ENCODE data around the gene GHRH. TPM values are rescaled to one million over a fixed set of nuclear protein-coding genes. Genes with fewer than 3 reads are reported as not detected.

GHRH gene
- total RNA-seq, 1 donor from 2014 or later, result not detected

DNA sequence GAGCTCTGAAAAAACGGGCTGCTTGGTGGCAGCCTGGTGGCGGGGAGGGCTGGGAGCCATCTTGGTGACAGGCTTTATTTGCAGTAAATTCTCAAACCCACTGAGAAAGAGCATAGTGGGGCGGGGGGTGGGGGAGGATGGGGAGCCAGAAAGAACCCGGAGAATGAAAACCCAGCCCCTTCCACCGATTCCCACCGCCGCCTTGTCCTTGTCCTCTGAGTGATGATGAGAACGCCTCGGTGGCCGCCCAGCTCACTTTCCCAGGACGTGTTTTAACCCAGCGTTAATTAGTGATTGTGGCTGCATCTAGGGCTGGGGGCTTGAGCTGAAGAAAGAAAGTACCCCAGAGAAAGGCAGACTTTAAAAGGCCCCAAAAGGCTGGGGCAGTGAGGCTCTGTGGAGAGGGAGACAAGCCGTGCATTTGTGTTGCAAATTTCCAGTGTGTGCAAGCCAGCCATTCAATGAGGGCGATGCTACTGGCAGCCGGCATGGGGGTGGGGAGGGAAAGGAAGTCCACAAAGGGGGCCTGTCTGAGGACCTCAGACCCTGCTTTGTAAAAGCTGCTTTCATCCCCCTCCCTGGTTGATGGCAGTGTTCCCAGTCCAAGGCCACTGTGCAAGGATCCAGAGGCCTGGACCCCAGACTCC, 6.2 kb upstream of the GHRH start:
- ATAC-seq, result no peak
- DNase-seq (ENCODE audit: low spot score), result no peak
- intact Hi-C loops (cut with DNase I), result loop anchor here (5.0 kb wide), 1 partner anchor 270 kb away; no protein-coding TSS in a partner anchor

DNA sequence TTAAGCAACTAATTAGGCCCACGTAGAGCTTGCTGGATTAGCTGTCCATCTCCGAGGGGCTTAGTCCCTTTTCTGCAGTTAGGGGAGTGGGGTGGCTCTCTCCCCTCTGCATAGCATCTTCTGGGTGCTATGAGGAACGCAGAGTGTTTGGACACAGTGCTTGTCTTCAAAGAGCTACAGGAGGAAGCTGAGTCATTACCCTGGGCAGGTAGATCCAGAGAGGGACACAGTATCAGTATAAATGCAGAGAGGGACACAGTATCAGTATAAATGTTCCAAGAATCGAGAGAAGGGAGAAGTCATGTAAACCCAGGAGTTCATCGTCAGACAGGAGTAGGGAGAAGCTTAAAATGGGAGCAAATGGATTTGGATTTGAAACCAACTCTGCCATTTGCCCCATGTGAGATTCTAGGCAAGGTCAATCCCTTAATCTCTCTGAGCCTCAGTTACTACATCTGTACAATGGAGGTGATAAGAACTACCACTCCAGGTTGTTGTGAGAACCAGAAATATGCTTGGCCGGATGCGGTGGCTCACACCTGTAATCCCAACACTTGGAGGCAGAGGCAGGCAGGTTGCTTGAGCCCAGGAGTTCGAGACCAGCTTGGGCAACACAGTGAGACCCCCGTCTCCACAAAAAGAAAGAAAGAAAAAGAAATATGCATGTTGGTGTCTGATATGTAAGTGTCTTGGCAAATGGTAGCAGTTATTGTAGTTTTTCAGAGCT, 5.5 kb upstream of the GHRH start:
- ATAC-seq, result no peak
- intact Hi-C loops (cut with DNase I), result loop anchor here (5.0 kb wide), 1 partner anchor 270 kb away; no protein-coding TSS in a partner anchor
- no peak for DNase-seq (ENCODE audit: low spot score)

- ATAC-seq (no peak), DNase-seq (ENCODE audit: low spot score) (no peak)
- intact Hi-C loops (cut with DNase I), result loop anchor here (5.0 kb wide), 1 partner anchor 272 kb away; no protein-coding TSS in a partner anchor
Measured at GRCh38 chr20:37265152-37265551, 3.5 kb upstream of the GHRH start.

DNA sequence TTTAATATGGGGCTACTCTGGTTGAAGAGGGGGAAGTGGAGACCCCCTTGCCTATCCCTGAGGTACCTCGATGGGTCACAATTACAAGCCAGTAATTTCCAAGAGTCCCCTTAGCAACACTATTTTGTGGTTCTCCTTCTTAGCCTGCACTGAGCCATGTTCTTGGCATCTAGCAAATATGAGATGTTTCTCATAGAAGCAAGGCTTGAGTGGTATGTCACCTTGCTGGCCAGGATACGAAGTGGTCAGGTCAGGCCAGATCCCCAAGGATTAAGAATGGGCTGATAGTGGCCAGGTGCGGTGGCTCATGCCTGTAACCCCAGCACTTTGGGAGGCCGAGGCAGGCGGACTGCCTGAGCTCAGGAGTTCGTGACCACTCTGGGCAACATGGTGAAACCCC, 2.1 kb upstream of the GHRH start:
- no peak for ATAC-seq
- DNase-seq (ENCODE audit: low spot score), result no peak
- intact Hi-C loops (cut with DNase I), result no loop called here

GRCh38 chr20:37262505-37262904, 891 bp upstream of the GHRH start:
- intact Hi-C loops (cut with DNase I), result no loop called here
- ATAC-seq (no peak), DNase-seq (ENCODE audit: low spot score) (no peak)

- DNase-seq (ENCODE audit: low spot score) (no peak), ATAC-seq (no peak)
- intact Hi-C loops (cut with DNase I), result no loop called here
Measured at GRCh38 chr20:37260923-37261322, 691 bp downstream of the GHRH start.

DNA sequence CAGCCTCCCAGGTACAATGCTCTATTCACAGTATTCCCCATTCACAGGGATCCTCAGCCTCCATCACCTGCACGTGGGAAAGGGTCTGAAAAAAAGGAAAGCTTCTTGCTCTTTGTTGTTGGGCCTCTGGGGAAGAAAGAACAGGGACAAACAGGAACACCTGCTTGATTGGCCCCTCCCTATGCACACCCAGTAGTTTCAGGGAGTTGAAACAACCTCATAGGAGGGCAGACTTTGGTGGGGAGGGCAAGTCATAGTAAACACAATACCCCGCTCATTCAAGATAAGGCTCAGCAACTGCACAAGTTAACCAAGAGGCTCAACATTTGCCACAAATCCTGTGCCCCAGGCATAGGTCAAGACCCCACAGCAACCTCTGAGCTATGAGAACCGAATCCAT, 1.7 kb downstream of the GHRH start:
- intact Hi-C loops (cut with DNase I), result no loop called here
- ATAC-seq (no peak), DNase-seq (ENCODE audit: low spot score) (no peak)

GRCh38 chr20:37259031-37259430, 2.6 kb downstream of the GHRH start:
- intact Hi-C loops (cut with DNase I), result no loop called here
- ATAC-seq (no peak), DNase-seq (ENCODE audit: low spot score) (no peak)

DNA sequence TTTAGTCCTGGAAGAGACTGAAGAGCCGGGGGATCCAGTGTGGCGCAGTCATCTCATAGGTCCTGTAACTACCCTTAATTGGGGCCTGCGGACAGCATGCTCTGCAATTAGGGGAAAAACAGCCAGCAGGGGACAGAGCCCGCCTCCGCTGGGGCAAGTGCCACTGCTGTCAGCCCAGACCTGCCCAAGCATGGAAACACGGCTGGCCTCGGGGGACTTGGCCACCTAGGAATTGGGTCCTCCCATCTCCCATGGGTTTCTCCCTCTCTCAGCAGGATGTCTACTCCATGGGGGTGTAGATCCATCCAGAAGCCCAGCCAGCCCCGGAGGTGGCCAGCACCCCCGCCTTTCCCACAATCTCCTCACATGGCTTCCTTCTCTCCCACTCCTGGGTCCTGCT, 3.6 kb downstream of the GHRH start:
- intact Hi-C loops (cut with DNase I), result no loop called here
- DNase-seq (ENCODE audit: low spot score), result no peak

DNA sequence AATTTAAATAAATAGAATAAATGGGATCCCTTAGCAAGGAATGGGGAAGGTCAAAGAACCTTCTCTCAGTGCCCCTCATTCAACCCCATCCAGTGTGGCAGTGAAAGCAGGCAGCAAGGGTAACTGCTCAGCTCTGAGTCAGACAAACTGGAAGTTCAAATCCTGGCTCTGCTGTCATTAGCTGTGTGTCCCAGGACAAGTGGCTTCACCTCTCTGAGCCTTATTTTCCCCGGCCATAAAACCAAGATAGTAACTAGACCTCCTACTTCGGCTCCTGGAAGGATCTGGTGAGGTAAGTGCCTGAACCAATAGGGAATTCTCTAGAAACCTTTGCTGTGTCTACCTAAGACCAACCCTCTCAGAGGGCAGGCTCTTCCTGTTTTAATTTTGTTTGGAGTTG, 4.1 kb downstream of the GHRH start:
- intact Hi-C loops (cut with DNase I), result no loop called here
- no peak for DNase-seq (ENCODE audit: low spot score)
- ATAC-seq, result no peak

More for the DNA sequence above, 3.6 kb downstream of the GHRH start:
- no peak for ATAC-seq

GRCh38 chr20:37256286-37256685, 5.3 kb downstream of the GHRH start:
- no peak for ATAC-seq
- intact Hi-C loops (cut with DNase I), result no loop called here
- DNase-seq (ENCODE audit: low spot score), result no peak

- intact Hi-C loops (cut with DNase I), result no loop called here
- no peak for ATAC-seq
- DNase-seq (ENCODE audit: low spot score), result no peak
Measured at GRCh38 chr20:37254114-37254878, 7.3 kb downstream of the GHRH start.

- ATAC-seq (no peak), DNase-seq (ENCODE audit: low spot score) (no peak)
- intact Hi-C loops (cut with DNase I), result no loop called here
Measured at GRCh38 chr20:37253087-37253486, 8.5 kb downstream of the GHRH start.

GRCh38 chr20:37251825-37252477, 9.7 kb downstream of the GHRH start:
- DNase-seq (ENCODE audit: low spot score), result no peak
- peak; percentile 30 for ATAC-seq
- intact Hi-C loops (cut with DNase I), result loop anchor here (1.0 kb wide), 1 partner anchor 250 kb away; no protein-coding TSS in a partner anchor

DNA sequence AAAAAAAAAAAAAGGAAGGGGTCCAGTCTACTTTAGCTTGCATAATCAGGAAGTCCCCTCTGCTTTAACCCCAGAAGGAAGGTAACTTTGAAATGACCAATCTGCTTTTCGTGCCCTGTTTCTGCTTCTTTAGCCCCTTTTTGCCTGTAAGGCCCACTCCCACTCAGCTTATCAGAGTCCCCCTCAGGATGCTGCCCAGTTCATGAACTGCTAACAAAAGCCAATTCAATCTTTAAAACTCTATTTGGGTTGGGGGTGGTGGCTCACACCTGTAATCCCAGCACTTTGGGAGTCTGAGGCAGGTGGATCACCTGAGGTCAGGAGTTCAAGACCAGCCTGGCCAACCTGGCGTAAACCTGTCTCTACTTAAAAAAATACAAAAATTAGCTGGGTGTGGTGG, 12.3 kb downstream of the GHRH start:
- ATAC-seq (no peak), DNase-seq (ENCODE audit: low spot score) (no peak)
- intact Hi-C loops (cut with DNase I), result no loop called here

DNA sequence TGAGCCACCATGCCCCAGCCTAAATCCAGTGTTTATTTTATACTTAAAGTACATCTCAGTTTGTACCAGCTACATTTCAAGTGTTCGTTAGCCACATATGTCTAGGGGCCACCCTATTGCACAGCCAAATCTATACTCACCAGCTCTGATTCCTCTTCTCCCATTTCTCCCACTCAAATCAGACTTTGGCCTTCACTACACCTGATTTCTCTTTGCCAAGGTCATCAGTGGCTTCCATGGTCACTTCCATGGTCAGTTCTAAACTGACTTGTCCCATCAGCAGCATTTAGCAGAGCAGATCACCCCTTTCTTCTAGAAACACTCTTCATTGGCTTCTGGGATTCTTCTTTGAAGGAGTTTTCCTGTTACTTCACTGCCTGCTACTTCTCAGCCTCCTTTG, 14.1 kb downstream of the GHRH start:
- DNase-seq (ENCODE audit: low spot score) (no peak), ATAC-seq (no peak)
- intact Hi-C loops (cut with DNase I), result no loop called here

GRCh38 chr20:37246736-37247135, 14.9 kb downstream of the GHRH start:
- intact Hi-C loops (cut with DNase I), result no loop called here
- no peak for DNase-seq (ENCODE audit: low spot score)
- ATAC-seq, result no peak

- intact Hi-C loops (cut with DNase I), result no loop called here
- no peak for ATAC-seq
- DNase-seq (ENCODE audit: low spot score), result no peak
Measured at GRCh38 chr20:37245216-37246150, 16.1 kb downstream of the GHRH start.
